K562 (cell line): Measurements from ENCODE around the gene LSM12. TPM values are rescaled to one million over a fixed set of nuclear protein-coding genes. Genes with fewer than 3 reads are reported as not detected.
A peak's percentile ranks its signal among the peaks of the same experiment; 100 is the strongest.

ENCODE experiments used
- ATF7 ChIP-seq: fragments of 450-650 bp; IDR thresholded peaks from 2 replicates; pipeline ENCODE4 v1.7.1; 2014; ENCODE audit warnings: mild to moderate bottlenecking, moderate library complexity
- BRD9 ChIP-seq: fragments of 450-650 bp; IDR thresholded peaks from 2 replicates; pipeline ENCODE4 v1.6.1; 2018; ENCODE audit warnings: low read depth; ENCODE audit not compliant: partially characterized antibody
- ELF1 ChIP-seq: fragments of 200-800 bp; sonication (Bioruptor generic); IDR thresholded peaks from 2 replicates; pipeline ENCODE4 v1.6.1; 2016; ENCODE audit warnings: missing genetic modification characterization, missing compliant biosample characterization
- ETV6 ChIP-seq, 3 experiments: fragments of 150-350 bp in 1 of 3; sonication (generic) in 1 of 3; formaldehyde crosslinking in 1 of 3; IDR thresholded peaks; 2 replicates each; pipeline versions ENCODE4 v1.6.1 to v1.8.0; 2014 to 2022; ENCODE audit warnings: borderline replicate concordance in 2 of 3, low read depth in 2 of 3, antibody characterized with exemption in 1 of 3, low read length in 1 of 3, mild to moderate bottlenecking in 1 of 3, missing genetic modification reagents in 1 of 3
- HIVEP1 ChIP-seq: fragments of 250-450 bp; sonication (Bioruptor Pico); IDR thresholded peaks from 2 replicates; pipeline ENCODE4 v1.4.0; 2020; ENCODE audit warnings: mild to moderate bottlenecking
- PHB2 ChIP-seq: fragments of 450-650 bp; IDR thresholded peaks from 2 replicates; pipeline ENCODE4 v1.6.1; 2017; ENCODE audit warnings: low read depth
- RB1 ChIP-seq: fragments of 450-650 bp; IDR thresholded peaks from 2 replicates; pipeline ENCODE4 v1.6.1; 2017; ENCODE audit warnings: low read depth, mild to moderate bottlenecking
- SMARCB1 ChIP-seq: IDR thresholded peaks from 2 replicates; pipeline ENCODE4 v1.6.1; 2011; ENCODE audit warnings: improper control_type of control experiment, low read depth; ENCODE audit not compliant: insufficient read length
- SMC3 ChIP-seq: conservative IDR thresholded peaks from 2 replicates; pipeline ENCODE4 v1.6.1; 2011; ENCODE audit warnings: low read depth, low read length, improper control_type of control experiment; ENCODE audit not compliant: insufficient read depth
- SOX6 ChIP-seq: fragments of 450-650 bp; IDR thresholded peaks from 2 replicates; pipeline ENCODE4 v1.6.1; 2014; ENCODE audit warnings: mild to moderate bottlenecking
- TEAD2 ChIP-seq: fragments of 450-650 bp; IDR thresholded peaks from 2 replicates; pipeline ENCODE4 v1.6.1; 2016; ENCODE audit warnings: missing genetic modification characterization, control low read depth, missing compliant biosample characterization
- TSC22D4 ChIP-seq: fragments of 450-650 bp; IDR thresholded peaks from 2 replicates; pipeline ENCODE4 v1.6.1; 2016; ENCODE audit warnings: missing genetic modification characterization, missing biosample characterization, control low read depth
- ZFP30 ChIP-seq: fragments of 250-450 bp; sonication (Bioruptor Pico); IDR thresholded peaks from 2 replicates; pipeline ENCODE4 v1.8.0; 2022; ENCODE audit warnings: moderate library complexity, mild to moderate bottlenecking, inconsistent platforms, borderline replicate concordance
- ZNF445 ChIP-seq: fragments of 250-450 bp; sonication (Bioruptor Pico); IDR thresholded peaks from 2 replicates; pipeline ENCODE4 v1.4.0; 2020; ENCODE audit warnings: low read depth, mild to moderate bottlenecking, moderate library complexity
- ZSCAN29 ChIP-seq: fragments of 450-650 bp; IDR thresholded peaks from 2 replicates; pipeline ENCODE4 v1.6.1; 2017
- polyA plus RNA-seq, 8 experiments: library from polyadenylated mRNA; depleted of rRNA in 4 of 8; stranded (reverse) in 5 of 8; unstranded in 3 of 8; fragments of >200 nt; fragmentation: Nextera tagmentation in 2 of 8; fragmentation: Illumina TruSeq in 1 of 8; extraction: Ambion mirVana in 2 of 8; extraction: Trizol in 1 of 8; gene quantifications; 2 replicates each; pipeline versions ENCODE4 v1.2.1 to v1.2.3, GENCODE V29; 2011 to 2014; ENCODE audit warnings: inconsistent platforms in 1 of 8, missing spikeins in 1 of 8
- total RNA-seq, 7 experiments: library from RNA; depleted of rRNA in 6 of 7; stranded (reverse); fragments of >200 nt in 6 of 7; fragmentation: Illumina TruSeq in 2 of 7; extraction: Trizol in 2 of 7; gene quantifications; 2 replicates each; pipeline versions ENCODE4 v1.2.1 to v1.2.3, GENCODE V29; 2011 to 2021; ENCODE audit warnings: low replicate concordance in 1 of 7
- TF ChIP-seq, protein P1 (sequence below): sonication (generic); formaldehyde crosslinking; IDR thresholded peaks from 2 replicates; pipeline ENCODE4 v1.8.0; 2022; ENCODE audit warnings: mild to moderate bottlenecking, missing genetic modification reagents, borderline replicate concordance
- TF ChIP-seq, protein P2 (sequence below): sonication (generic); formaldehyde crosslinking; IDR thresholded peaks from 2 replicates; pipeline ENCODE4 v1.8.1; 2023; ENCODE audit warnings: mild to moderate bottlenecking, missing genetic modification reagents
- TF ChIP-seq, protein P3 (sequence below): fragments of 200-800 bp; sonication (Bioruptor generic); IDR thresholded peaks from 2 replicates; pipeline ENCODE4 v1.6.1; 2017; ENCODE audit warnings: missing genetic modification characterization, missing compliant biosample characterization
- TF ChIP-seq, protein P4 (sequence below): fragments of 450-650 bp; IDR thresholded peaks from 2 replicates; pipeline ENCODE4 v1.6.1; 2014; ENCODE audit warnings: low read depth, mild to moderate bottlenecking, moderate library complexity, borderline replicate concordance

The LSM12 gene
- total and polyA plus RNA-seq, 9 of the 15 experiments (the other 6 are each of a cell fraction or from before 2014, with no cell fraction given), result 53.0 to 258 (median 89.3) TPM

DNA sequence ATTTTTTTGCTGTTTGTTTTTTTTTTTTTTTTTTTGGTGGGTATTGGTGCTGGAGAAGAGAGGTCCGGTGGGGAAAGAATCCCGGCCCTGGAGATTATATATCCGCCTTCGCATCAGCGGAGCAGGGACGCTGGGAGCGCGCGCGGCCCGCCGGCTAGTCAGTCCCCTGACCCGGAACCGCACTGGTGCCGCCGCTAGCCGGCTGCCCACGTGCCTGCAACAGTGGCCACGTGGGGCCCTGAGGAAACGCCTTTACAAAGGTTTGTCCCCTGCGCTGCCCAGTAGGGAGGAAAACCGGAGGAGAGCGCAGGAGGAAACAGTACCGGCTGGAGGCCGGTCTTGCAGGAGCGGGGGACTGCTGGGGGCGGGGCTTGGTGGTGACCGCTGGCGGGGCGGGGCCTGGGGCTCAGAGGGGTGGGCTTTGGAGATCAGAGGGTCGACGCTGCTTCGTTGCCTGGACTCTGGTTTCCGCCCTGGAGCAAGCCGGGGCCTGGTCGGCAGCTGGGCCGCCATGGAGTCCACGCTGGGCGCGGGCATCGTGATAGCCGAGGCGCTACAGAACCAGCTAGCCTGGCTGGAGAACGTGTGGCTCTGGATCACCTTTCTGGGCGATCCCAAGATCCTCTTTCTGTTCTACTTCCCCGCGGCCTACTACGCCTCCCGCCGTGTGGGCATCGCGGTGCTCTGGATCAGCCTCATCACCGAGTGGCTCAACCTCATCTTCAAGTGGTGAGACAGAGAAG, 4.2 kb upstream of the LSM12 start, which contains the start of gene G6PC3 (continued):
- no peak for TF ChIP-seq TSC22D4 (tag)
- 0 out of 4 replicates have a peak, but pooled peaks of 1 of the 2 experiments have one; percentile 18 for TF ChIP-seq ETV6 (IDR thresholded peaks at IDR 0.05; ENCODE audit: borderline replicate concordance in 1 of 2, low read depth in 2 of 2, low read length in 1 of 2)
- TF ChIP-seq ETV6 (CRISPR knock-in tag; IDR thresholded peaks at IDR 0.05; ENCODE audit: borderline replicate concordance), result no peak
- TF ChIP-seq, protein P1, sequence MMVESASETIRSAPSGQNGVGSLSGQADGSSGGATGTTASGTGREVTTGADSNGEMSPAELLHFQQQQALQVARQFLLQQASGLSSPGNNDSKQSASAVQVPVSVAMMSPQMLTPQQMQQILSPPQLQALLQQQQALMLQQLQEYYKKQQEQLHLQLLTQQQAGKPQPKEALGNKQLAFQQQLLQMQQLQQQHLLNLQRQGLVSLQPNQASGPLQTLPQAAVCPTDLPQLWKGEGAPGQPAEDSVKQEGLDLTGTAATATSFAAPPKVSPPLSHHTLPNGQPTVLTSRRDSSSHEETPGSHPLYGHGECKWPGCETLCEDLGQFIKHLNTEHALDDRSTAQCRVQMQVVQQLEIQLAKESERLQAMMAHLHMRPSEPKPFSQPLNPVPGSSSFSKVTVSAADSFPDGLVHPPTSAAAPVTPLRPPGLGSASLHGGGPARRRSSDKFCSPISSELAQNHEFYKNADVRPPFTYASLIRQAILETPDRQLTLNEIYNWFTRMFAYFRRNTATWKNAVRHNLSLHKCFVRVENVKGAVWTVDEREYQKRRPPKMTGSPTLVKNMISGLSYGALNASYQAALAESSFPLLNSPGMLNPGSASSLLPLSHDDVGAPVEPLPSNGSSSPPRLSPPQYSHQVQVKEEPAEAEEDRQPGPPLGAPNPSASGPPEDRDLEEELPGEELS, result no peak
- 0 out of 2 replicates have a peak, but pooled peaks have one; percentile 10 for TF ChIP-seq SMC3
- no peak for TF ChIP-seq PHB2
- peak; percentile 61; the same call in 1 of the 2 replicates for TF ChIP-seq SOX6
- no peak for TF ChIP-seq ZFP30
- no peak for TF ChIP-seq TEAD2
- no peak for TF ChIP-seq BRD9
- peak; percentile 94 for TF ChIP-seq ELF1 (tag)
- no peak for TF ChIP-seq ZSCAN29
- TF ChIP-seq, protein P2, sequence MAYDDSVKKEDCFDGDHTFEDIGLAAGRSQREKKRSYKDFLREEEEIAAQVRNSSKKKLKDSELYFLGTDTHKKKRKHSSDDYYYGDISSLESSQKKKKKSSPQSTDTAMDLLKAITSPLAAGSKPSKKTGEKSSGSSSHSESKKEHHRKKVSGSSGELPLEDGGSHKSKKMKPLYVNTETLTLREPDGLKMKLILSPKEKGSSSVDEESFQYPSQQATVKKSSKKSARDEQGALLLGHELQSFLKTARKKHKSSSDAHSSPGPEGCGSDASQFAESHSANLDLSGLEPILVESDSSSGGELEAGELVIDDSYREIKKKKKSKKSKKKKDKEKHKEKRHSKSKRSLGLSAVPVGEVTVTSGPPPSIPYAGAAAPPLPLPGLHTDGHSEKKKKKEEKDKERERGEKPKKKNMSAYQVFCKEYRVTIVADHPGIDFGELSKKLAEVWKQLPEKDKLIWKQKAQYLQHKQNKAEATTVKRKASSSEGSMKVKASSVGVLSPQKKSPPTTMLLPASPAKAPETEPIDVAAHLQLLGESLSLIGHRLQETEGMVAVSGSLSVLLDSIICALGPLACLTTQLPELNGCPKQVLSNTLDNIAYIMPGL (CRISPR knock-in tag), result no peak
- TF ChIP-seq, protein P3, sequence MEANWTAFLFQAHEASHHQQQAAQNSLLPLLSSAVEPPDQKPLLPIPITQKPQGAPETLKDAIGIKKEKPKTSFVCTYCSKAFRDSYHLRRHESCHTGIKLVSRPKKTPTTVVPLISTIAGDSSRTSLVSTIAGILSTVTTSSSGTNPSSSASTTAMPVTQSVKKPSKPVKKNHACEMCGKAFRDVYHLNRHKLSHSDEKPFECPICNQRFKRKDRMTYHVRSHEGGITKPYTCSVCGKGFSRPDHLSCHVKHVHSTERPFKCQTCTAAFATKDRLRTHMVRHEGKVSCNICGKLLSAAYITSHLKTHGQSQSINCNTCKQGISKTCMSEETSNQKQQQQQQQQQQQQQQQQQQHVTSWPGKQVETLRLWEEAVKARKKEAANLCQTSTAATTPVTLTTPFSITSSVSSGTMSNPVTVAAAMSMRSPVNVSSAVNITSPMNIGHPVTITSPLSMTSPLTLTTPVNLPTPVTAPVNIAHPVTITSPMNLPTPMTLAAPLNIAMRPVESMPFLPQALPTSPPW (CRISPR knock-in tag), result peak; percentile 78
- TF ChIP-seq ATF7, result peak; percentile 80
- TF ChIP-seq SMARCB1, result no peak
- TF ChIP-seq ZNF445 (CRISPR knock-in tag), result no peak
- TF ChIP-seq, protein P4, sequence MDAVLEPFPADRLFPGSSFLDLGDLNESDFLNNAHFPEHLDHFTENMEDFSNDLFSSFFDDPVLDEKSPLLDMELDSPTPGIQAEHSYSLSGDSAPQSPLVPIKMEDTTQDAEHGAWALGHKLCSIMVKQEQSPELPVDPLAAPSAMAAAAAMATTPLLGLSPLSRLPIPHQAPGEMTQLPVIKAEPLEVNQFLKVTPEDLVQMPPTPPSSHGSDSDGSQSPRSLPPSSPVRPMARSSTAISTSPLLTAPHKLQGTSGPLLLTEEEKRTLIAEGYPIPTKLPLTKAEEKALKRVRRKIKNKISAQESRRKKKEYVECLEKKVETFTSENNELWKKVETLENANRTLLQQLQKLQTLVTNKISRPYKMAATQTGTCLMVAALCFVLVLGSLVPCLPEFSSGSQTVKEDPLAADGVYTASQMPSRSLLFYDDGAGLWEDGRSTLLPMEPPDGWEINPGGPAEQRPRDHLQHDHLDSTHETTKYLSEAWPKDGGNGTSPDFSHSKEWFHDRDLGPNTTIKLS, result peak; percentile 91
- TF ChIP-seq HIVEP1 (CRISPR knock-in tag), result no peak
- TF ChIP-seq RB1, result peak; percentile 97
